NT2/D1 (cell line): ENCODE data around the gene IMMP2L.

Source experiments
- SUZ12 ChIP-seq: IDR thresholded peaks from 2 replicates; pipeline ENCODE4 v1.6.1; 2011; ENCODE audit not compliant: insufficient read length, insufficient read depth; ENCODE audit errors: extremely low read depth
- YY1 ChIP-seq: IDR thresholded peaks from 2 replicates; pipeline ENCODE4 v1.6.1; 2011; ENCODE audit not compliant: insufficient read length, insufficient read depth
- ZNF274 ChIP-seq: IDR thresholded peaks from 2 replicates; pipeline ENCODE4 v1.6.1; 2011; ENCODE audit warnings: mild to moderate bottlenecking, low read depth, low read length

- TF ChIP-seq SUZ12 (no peak), ZNF274 (no peak), YY1 (no peak)
Observed at GRCh38 chr7:111115966-111116365, 446.3 kb downstream of the IMMP2L start.
